PFSK-1 (cell line): ENCODE data around the gene SH3GL1.

Experiments used
- POLR2AphosphoS5 ChIP-seq: IDR thresholded peaks from 2 replicates; pipeline ENCODE4 v1.6.1; 2012; ENCODE audit warnings: low read depth, mild to moderate bottlenecking, control low read depth, low read length, moderate library complexity
- REST ChIP-seq, 2 experiments: IDR thresholded peaks; 2 replicates each; pipeline versions ENCODE4 v1.6.1 to v1.8.0; 2011 to 2012; ENCODE audit warnings: low read depth in 2 of 2, low read length in 2 of 2, control low read depth in 1 of 2, inconsistent platforms in 1 of 2, mild to moderate bottlenecking in 1 of 2, moderate library complexity in 1 of 2; ENCODE audit not compliant: insufficient read depth in 1 of 2
- SIN3A ChIP-seq: IDR thresholded peaks from 2 replicates; pipeline ENCODE4 v1.6.1; 2012; ENCODE audit warnings: mild to moderate bottlenecking, low read length, moderate library complexity, borderline replicate concordance; ENCODE audit not compliant: insufficient read depth
- TAF1 ChIP-seq: IDR thresholded peaks from 2 replicates; pipeline ENCODE4 v1.6.1; 2012; ENCODE audit warnings: low read length, control low read depth, borderline replicate concordance; ENCODE audit not compliant: insufficient read depth

DNA sequence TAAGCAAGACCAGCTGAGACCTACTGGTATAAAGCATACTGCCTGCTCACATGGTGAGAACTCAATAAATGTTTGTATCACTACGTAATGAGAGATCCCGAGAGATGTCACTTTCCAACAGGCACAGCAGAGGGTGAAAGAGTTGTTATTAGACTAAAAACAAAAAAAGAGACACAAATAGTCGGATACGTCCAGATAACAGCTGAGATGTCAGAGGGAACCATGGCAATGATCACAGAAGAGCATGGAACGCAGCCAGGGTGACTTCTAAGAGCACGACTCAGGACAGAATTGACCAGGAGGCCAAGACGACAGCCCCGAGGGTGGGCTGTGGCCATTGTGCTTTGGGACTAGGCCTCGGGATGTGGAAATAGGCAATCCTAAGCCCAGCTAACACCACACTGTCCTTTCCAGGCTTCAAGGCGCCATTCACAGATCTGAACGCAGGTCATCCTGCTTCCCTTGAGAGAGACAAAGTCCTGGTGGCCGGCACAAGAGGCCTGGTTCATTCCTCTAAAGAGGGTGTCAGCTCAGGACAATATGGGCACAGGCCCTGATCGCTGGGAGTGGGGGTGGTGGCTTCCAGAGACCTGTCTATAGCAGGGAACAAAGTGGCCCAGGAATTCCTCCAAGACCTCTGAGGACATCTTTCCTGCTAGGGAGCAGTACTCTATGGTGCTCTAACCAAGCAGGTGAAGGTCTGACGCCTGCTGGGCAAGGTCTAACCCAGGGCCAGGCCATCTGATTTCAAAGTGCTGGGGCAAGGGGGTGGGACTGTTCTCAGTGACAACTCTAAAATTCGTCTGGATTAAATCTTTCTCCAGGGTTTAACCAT, 3.2 kb downstream of the SH3GL1 start:
- TF ChIP-seq SIN3A (no peak), TAF1 (no peak), REST (IDR thresholded peaks at IDR 0.05; ENCODE audit: insufficient read depth in 1 of 2, low read depth in 2 of 2, low read length in 2 of 2) (no peak), POLR2AphosphoS5 (no peak)
